ENCODE measurements around the gene MBP.
A peak's percentile ranks its signal among the peaks of the same experiment; 100 is the strongest.

Gene MBP

DNA sequence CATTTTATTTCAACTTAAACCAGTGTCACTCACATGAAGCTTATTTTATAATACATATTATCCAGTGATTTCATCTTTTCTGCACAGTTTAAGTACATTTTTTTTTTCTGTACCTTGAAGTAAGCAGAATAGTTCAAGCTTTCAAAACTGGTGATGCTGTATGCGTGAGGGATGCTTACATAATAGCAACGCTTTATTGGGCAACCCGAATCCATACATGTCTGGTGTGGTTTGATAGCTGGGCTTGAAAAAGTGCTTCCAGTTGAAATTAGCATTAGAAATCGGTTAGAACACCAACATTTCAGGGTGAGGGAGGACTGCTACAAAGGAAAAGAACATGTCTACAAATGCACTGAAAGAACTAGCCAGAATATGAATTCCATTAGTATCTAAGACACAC, 117.4 kb downstream of the MBP start:
- TF ChIP-seq CTCF (IDR thresholded peaks at IDR 0.05; ENCODE audit: control insufficient read depth, extremely low read depth, insufficient read depth) = no peak
- H3K4me3 ChIP-seq (ENCODE audit: low read depth, low read length) = no peak overlapping the region
- DNase-seq (ENCODE audit: low read depth) = no peak

DNA sequence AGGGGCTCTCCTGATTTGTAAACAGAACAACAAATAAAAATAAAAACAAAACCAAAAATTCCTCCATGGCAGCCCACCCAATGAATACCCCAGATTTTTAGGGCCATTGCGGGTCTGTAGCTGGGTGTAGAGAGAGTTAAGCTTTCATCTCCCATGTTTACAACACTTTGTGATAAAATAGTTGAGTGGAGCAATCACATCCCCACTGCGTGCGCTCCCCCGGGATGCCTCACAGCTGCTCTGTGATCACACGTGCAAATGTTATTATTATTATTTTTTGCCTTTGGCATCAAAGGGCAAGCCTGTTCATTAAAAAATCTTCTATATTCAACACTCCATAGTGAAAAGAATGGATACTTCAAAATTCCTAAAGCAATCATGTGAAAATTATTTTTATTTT, 118.0 kb downstream of the MBP start:
- no peak for DNase-seq (ENCODE audit: low read depth)
- no peak overlapping the region for H3K4me3 ChIP-seq (ENCODE audit: low read depth, low read length)
- TF ChIP-seq CTCF (IDR thresholded peaks at IDR 0.05; ENCODE audit: control insufficient read depth, extremely low read depth, insufficient read depth) = no peak

DNA sequence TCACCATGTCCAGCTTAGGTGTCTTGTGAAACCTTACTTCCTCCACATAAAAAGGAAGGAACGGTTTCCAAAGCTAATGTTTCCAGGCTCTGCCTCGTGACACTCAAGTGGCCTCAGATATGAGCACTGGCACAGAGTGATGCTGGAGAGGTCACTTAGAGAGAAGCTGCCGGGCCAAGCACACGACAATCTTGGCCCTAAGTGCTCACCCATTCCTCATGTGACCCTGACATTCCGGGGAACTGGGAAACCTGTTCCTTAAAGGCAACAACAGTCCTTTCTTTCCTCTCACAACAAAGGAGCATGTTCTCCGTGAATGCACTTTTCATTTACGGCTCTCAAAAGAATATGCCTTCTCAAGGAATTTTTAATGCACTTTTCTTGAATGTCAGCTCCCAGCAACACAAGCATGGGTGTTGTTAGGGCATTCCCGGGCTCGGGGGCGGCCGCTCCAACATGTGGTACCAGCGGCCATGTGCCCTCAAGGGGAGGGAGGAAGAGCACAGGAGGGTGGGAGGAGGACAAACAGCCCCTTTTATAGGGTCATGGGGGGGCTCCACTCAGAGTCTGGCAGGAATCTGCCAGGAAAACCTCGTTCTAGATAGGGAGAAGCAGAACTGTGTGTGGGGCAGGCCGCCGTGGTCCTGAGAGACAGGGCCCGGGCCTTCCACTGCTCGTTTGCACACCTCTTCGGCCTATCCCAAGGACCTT, 118.6 kb downstream of the MBP start:
- TF ChIP-seq CTCF (IDR thresholded peaks at IDR 0.05; ENCODE audit: control insufficient read depth, extremely low read depth, insufficient read depth) = no peak
- H3K4me3 ChIP-seq (ENCODE audit: low read depth, low read length) = no peak overlapping the region
- DNase-seq (ENCODE audit: low read depth) = peak; percentile 51

DNA sequence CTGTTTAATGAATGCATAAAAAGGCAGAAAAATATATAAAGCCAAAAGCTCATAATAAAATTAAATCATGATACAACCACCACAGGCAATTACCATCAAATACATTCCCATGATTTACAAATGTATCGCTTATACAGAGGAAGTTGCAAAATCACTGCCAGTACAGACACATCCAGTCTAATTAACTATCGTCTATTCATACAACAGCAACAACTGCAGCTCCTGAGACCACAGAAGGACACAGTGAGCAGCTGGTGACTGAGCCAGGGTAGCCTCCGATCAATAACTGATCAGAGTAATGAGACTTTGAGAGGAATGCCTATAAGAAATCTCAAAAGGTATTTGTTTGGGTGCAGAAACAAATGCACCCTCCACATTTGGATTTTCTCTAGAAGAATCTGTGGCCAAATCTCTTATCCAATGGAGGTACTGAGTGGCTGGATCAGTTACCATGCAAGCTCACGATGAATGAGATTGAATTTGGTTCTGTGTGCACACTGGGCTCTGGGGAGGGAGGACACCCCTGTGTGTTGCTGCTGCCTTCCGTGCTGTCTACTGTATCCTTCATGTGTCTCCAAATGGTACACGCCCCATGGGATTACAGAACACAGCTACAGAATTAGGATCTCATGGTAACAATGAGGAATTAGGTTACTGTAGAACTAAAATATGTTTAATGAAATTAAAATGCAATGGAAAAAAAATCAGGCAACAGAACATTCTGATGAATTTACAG, 119.6 kb downstream of the MBP start:
- DNase-seq (ENCODE audit: low read depth) = no peak
- H3K4me3 ChIP-seq (ENCODE audit: low read depth, low read length) = no peak overlapping the region
- TF ChIP-seq CTCF (IDR thresholded peaks at IDR 0.05; ENCODE audit: control insufficient read depth, extremely low read depth, insufficient read depth) = no peak

DNA sequence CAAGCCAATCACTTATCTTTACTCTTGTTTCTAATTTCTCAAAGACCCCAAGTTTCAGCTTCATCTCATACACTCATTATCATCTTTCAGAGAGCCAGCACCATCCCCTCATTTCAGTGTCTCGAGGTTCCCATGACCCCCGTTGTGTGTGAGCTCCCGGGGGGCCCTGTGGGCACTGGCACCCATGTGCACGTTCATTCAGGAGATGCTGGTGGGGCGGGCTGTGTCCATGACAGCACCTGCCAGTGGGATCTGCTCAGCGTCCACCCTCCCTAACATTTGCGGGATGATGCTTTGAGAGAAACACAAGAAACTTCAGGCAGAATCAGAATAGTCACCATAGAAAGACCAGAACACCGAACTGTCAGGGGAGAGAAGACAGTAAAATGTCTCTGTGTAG, 120.5 kb downstream of the MBP start:
- DNase-seq (ENCODE audit: low read depth) = no peak
- no peak overlapping the region for H3K4me3 ChIP-seq (ENCODE audit: low read depth, low read length)
- no peak for TF ChIP-seq CTCF (IDR thresholded peaks at IDR 0.05; ENCODE audit: control insufficient read depth, extremely low read depth, insufficient read depth)

DNA sequence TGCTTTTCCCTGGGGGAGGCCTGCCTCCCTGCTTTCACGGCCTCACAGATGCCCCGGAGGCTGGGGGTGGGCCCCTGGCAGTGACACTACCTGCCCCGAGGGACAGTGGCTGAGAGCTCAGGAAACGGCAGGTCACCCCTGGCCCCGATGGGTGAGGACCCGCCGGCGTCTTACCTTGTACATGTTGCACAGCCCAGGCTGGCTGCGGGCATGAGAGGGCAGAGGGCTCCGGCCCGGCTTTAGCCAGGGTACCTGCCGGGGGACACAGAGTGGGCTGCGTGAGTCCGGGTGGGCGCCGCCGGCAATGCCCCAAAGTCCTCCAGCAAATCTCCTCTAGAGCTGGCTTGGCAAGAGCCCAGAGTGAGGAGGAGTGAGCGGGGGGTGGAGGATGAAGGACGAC, 122.9 kb downstream of the MBP start:
- DNase-seq (ENCODE audit: low read depth) = no peak
- H3K4me3 ChIP-seq (ENCODE audit: low read depth, low read length) = no peak overlapping the region
- TF ChIP-seq CTCF (IDR thresholded peaks at IDR 0.05; ENCODE audit: control insufficient read depth, extremely low read depth, insufficient read depth) = no peak
